Neutrophil (primary cell): ENCODE results near the gene ACTA1.
"Not testable (repeated sequence)": the region's sequence is repeated elsewhere in the genome, so short reads cannot be mapped to it uniquely, and the experiment has no call there.

ENCODE experiments used
- H3K27ac ChIP-seq: fragments of 200-600 bp; sonication (generic); 2 replicates; pipeline ENCODE4 v1.5.1; 2016; ENCODE audit warnings: mild to moderate bottlenecking, moderate library complexity
- H3K27me3 ChIP-seq: fragments of 200-600 bp; sonication (generic); 2 replicates; pipeline ENCODE4 v1.6.0; 2016; ENCODE audit warnings: mild to moderate bottlenecking
- H3K36me3 ChIP-seq: fragments of 200-600 bp; sonication (generic); 2 replicates; pipeline ENCODE4 v1.5.1; 2017
- H3K4me1 ChIP-seq, 2 experiments: fragments of 200-600 bp in 1 of 2; sonication (generic) in 1 of 2; 1 replicate in 1 of 2; 2 replicates in 1 of 2; pipeline versions ENCODE4 v1.5.1 to v1.6.1; 2013 to 2016; ENCODE audit warnings: low read depth in 1 of 2, low read length in 1 of 2, mild to moderate bottlenecking in 1 of 2, moderate library complexity in 1 of 2; ENCODE audit not compliant: control insufficient read depth in 1 of 2, insufficient read depth in 1 of 2
- H3K4me3 ChIP-seq, 2 experiments: fragments of 200-600 bp in 1 of 2; sonication (generic) in 1 of 2; 1 replicate in 1 of 2; 2 replicates in 1 of 2; pipeline ENCODE4 v1.5.1; 2013 to 2016; ENCODE audit warnings: low read depth in 1 of 2, low read length in 1 of 2, mild to moderate bottlenecking in 1 of 2, moderate library complexity in 1 of 2
- H3K9me3 ChIP-seq: fragments of 200-600 bp; sonication (generic); 2 replicates; pipeline ENCODE4 v1.5.1; 2016
- TF ChIP-seq, protein P1 (sequence below): fragments of 200-600 bp; sonication (generic); IDR thresholded peaks from 2 replicates; pipeline ENCODE4 v1.5.1; 2016; ENCODE audit warnings: antibody characterized with exemption

The ACTA1 gene

GRCh38 chr1:229408458-229409037 is 25.3 kb downstream of the ACTA1 start:
- no peaks in the 10 kb centered on the region for H3K36me3 ChIP-seq
- H3K4me1 ChIP-seq = no peaks in the 10 kb centered on the region
- TF ChIP-seq, protein P1, sequence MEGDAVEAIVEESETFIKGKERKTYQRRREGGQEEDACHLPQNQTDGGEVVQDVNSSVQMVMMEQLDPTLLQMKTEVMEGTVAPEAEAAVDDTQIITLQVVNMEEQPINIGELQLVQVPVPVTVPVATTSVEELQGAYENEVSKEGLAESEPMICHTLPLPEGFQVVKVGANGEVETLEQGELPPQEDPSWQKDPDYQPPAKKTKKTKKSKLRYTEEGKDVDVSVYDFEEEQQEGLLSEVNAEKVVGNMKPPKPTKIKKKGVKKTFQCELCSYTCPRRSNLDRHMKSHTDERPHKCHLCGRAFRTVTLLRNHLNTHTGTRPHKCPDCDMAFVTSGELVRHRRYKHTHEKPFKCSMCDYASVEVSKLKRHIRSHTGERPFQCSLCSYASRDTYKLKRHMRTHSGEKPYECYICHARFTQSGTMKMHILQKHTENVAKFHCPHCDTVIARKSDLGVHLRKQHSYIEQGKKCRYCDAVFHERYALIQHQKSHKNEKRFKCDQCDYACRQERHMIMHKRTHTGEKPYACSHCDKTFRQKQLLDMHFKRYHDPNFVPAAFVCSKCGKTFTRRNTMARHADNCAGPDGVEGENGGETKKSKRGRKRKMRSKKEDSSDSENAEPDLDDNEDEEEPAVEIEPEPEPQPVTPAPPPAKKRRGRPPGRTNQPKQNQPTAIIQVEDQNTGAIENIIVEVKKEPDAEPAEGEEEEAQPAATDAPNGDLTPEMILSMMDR = no peak
- no peak overlapping the region for H3K27ac ChIP-seq
- H3K27me3 ChIP-seq = peaks cover 100% of the 10 kb centered on the region
- H3K9me3 ChIP-seq = no peaks in the 10 kb centered on the region
- H3K4me3 ChIP-seq = no peak overlapping the region

- H3K36me3 ChIP-seq = no peaks in the 10 kb centered on the region
- H3K4me3 ChIP-seq = no peak overlapping the region
- TF ChIP-seq, protein P1 = no peak
- no peaks in the 10 kb centered on the region for H3K4me1 ChIP-seq
- H3K27me3 ChIP-seq = peaks cover 100% of the 10 kb centered on the region
- H3K27ac ChIP-seq = no peak overlapping the region
- no peaks in the 10 kb centered on the region for H3K9me3 ChIP-seq
These were observed 26.5 kb downstream of the ACTA1 start for GRCh38 chr1:229407206-229408026.

GRCh38 chr1:229406798-229407197 is 27.1 kb downstream of the ACTA1 start:
- Histone ChIP-seq H3K9me3 (no peaks in the 10 kb centered on the region), H3K36me3 (no peaks in the 10 kb centered on the region), H3K4me3 (no peak overlapping the region), H3K4me1 (no peaks in the 10 kb centered on the region), H3K27me3 (peaks cover 100% of the 10 kb centered on the region), H3K27ac (no peak overlapping the region)
- TF ChIP-seq, protein P1 = no peak

DNA sequence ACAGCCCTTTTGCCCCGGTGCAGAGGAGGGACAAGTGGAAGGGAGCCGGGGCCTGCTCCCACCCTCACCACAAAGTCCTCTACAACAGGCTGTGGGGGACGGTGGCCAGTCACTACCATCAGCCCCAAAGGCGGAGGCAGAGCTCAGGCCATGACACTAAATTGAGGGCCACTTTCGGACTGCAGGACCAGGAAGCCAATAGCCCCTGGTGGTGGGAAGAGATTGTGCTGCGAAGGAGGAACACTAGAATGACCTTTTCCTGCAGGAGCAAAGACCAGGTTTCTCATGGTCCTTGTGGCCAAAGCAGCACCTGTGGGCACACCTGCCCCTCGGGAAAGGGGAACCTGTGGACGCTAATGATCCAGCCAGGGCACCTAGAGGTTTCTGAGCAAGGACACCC is 30.3 kb downstream of the ACTA1 start:
- TF ChIP-seq, protein P1 = no peak
- H3K36me3 ChIP-seq = no peaks in the 10 kb centered on the region
- H3K4me1 ChIP-seq = no peaks in the 10 kb centered on the region
- no peak overlapping the region for H3K27ac ChIP-seq
- H3K9me3 ChIP-seq = no peaks in the 10 kb centered on the region
- H3K27me3 ChIP-seq = peaks cover 100% of the 10 kb centered on the region
- H3K4me3 ChIP-seq = no peak overlapping the region

DNA sequence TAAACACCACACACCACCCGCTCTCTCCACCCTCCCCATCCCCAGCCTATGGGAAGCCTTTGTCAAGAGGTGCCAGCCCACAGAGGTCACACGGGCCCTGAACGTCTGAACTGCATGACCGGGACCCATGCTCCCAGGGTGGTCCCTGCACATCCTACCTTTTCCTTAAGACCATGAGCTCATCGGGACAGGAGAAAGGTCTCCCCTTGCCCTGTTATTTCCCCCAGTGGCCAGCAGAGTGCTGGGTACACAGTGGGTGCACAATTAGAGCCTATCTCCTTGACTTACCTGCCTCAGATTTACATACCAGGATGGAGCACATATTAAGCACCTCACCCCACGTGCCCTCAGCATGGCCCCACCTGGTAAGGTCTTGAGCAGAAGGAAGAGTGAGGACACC is 30.9 kb downstream of the ACTA1 start:
- Histone ChIP-seq H3K27me3 (peaks cover 100% of the 10 kb centered on the region), H3K36me3 (no peaks in the 10 kb centered on the region), H3K4me1 (no peaks in the 10 kb centered on the region), H3K9me3 (no peaks in the 10 kb centered on the region), H3K27ac (no peak overlapping the region), H3K4me3 (no peak overlapping the region)
- TF ChIP-seq, protein P1 = no peak

DNA sequence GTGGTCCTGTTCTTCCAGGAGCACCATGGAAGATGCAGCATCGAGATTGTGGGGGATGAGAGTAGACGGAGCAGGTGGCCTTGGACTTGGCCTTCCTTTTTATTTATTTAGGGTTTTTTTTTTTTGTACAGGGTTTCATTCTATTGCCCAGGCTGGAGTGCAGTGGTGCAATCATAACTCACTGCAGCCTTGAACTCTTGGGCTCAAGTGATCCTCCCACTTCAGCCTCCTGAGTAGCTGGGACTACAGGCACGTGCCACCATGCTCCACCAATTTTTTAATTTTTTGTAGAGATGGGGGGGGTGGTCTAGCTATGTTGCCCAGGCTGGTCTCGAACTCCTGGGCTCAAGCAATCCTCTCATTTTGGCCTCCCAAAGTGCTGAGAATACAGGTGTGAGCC is 31.6 kb downstream of the ACTA1 start:
- not testable (repeated sequence) for H3K36me3 ChIP-seq, H3K27ac ChIP-seq, H3K4me3 ChIP-seq, H3K4me1 ChIP-seq, H3K9me3 ChIP-seq
- peaks cover 100% of the 10 kb centered on the region for H3K27me3 ChIP-seq
